ENCODE data around the gene FBXL17. TPM values are rescaled to one million over a fixed set of nuclear protein-coding genes. Genes with fewer than 3 reads are reported as not detected.

Gene FBXL17
- total RNA-seq, 4 donors from 2014 or later, result 14.4 to 22.0 (median 16.6) TPM

- DNase-seq (ENCODE audit: extremely low spot score), result no peak
- Histone ChIP-seq H3K27ac (replicated peaks in 1 of 4) (no peak overlapping the region), H3K4me1 (no peaks in the 10 kb centered on the region), H3K27me3 (no peaks in the 10 kb centered on the region), H3K9me3 (no peaks in the 10 kb centered on the region), H3K36me3 (no peaks in the 10 kb centered on the region), H3K4me3 (no peak overlapping the region)
- TF ChIP-seq CTCF (IDR thresholded peaks at IDR 0.05) (no peak), POLR2A (IDR thresholded peaks at IDR 0.05; ENCODE audit: low read depth) (no peak), EP300 (IDR thresholded peaks at IDR 0.05) (no peak), POLR2AphosphoS5 (IDR thresholded peaks at IDR 0.05) (no peak)
- WGBS, result 71% methylated on average over 7 of the region's 7 CpGs
- intact Hi-C loops (cut with DNase I), result no loop called here
Measured at GRCh38 chr5:108036482-108036881, 345.4 kb downstream of the FBXL17 start.

GRCh38 chr5:108028883-108029282 is 353.0 kb downstream of the FBXL17 start:
- no peaks in the 10 kb centered on the region for H3K27me3 ChIP-seq
- intact Hi-C loops (cut with DNase I), result no loop called here
- H3K36me3 ChIP-seq, result no peaks in the 10 kb centered on the region
- WGBS, result 78% methylated on average over 3 of the region's 3 CpGs
- TF ChIP-seq CTCF (IDR thresholded peaks at IDR 0.05) (no peak), EP300 (IDR thresholded peaks at IDR 0.05) (no peak), POLR2AphosphoS5 (IDR thresholded peaks at IDR 0.05) (no peak)
- H3K27ac ChIP-seq (replicated peaks in 1 of 4), result no peak overlapping the region
- H3K4me1 ChIP-seq, result no peaks in the 10 kb centered on the region
- DNase-seq (ENCODE audit: extremely low spot score), result no peak
- no peaks in the 10 kb centered on the region for H3K9me3 ChIP-seq
- H3K4me3 ChIP-seq, result no peak overlapping the region

GRCh38 chr5:108028412-108028811 is 353.5 kb downstream of the FBXL17 start:
- intact Hi-C loops (cut with DNase I), result no loop called here
- Histone ChIP-seq H3K9me3 (no peaks in the 10 kb centered on the region), H3K27me3 (no peaks in the 10 kb centered on the region), H3K4me1 (no peaks in the 10 kb centered on the region), H3K4me3 (no peak overlapping the region), H3K36me3 (no peaks in the 10 kb centered on the region), H3K27ac (replicated peaks in 1 of 4) (no peak overlapping the region)
- TF ChIP-seq CTCF (IDR thresholded peaks at IDR 0.05) (no peak), POLR2A (IDR thresholded peaks at IDR 0.05; ENCODE audit: low read depth) (no peak)
- DNase-seq (ENCODE audit: extremely low spot score), result no peak

GRCh38 chr5:108025957-108026356 is 355.9 kb downstream of the FBXL17 start:
- TF ChIP-seq POLR2A (IDR thresholded peaks at IDR 0.05; ENCODE audit: low read depth), result no peak
- no peak for TF ChIP-seq EP300 (IDR thresholded peaks at IDR 0.05)
- no peak for TF ChIP-seq CTCF (IDR thresholded peaks at IDR 0.05)
- no peak for TF ChIP-seq POLR2AphosphoS5 (IDR thresholded peaks at IDR 0.05)
- 83% methylated on average over 2 of the region's 2 CpGs for WGBS
- intact Hi-C loops (cut with DNase I), result no loop called here
- H3K36me3 ChIP-seq, result no peaks in the 10 kb centered on the region
- no peaks in the 10 kb centered on the region for H3K9me3 ChIP-seq
- H3K27ac ChIP-seq (replicated peaks in 1 of 4), result no peak overlapping the region
- no peaks in the 10 kb centered on the region for H3K27me3 ChIP-seq
- no peak overlapping the region for H3K4me3 ChIP-seq
- H3K4me1 ChIP-seq, result no peaks in the 10 kb centered on the region
- DNase-seq (ENCODE audit: extremely low spot score), result no peak

GRCh38 chr5:108024986-108025385 is 356.9 kb downstream of the FBXL17 start:
- Histone ChIP-seq H3K27me3 (no peaks in the 10 kb centered on the region), H3K4me3 (no peak overlapping the region), H3K9me3 (no peaks in the 10 kb centered on the region), H3K27ac (replicated peaks in 1 of 4) (no peak overlapping the region), H3K4me1 (no peaks in the 10 kb centered on the region), H3K36me3 (no peaks in the 10 kb centered on the region)
- 83% methylated on average over 1 of the region's 1 CpG for WGBS
- no peak for DNase-seq (ENCODE audit: extremely low spot score)
- intact Hi-C loops (cut with DNase I), result no loop called here
- TF ChIP-seq POLR2A (IDR thresholded peaks at IDR 0.05; ENCODE audit: low read depth) (no peak), POLR2AphosphoS5 (IDR thresholded peaks at IDR 0.05) (no peak), EP300 (IDR thresholded peaks at IDR 0.05) (no peak), CTCF (IDR thresholded peaks at IDR 0.05) (no peak)

All from esophagus muscularis mucosa (tissue), 4 donors.